Ovary (tissue), 9 donors: ENCODE measurements around the gene VPS8. TPM values are rescaled to one million over a fixed set of nuclear protein-coding genes. Genes with fewer than 3 reads are reported as not detected.

Source experiments
- DNase-seq, 5 donors: peaks; one replicate each; pipeline ENCODE4 v3.0.0-alpha.2; 2019 to 2020
- H3K27ac ChIP-seq, 2 donors: fragments of 200-600 bp; one replicate each; pipeline versions ENCODE4 v1.5.1 to v1.8.0; 2019 to 2022
- H3K27me3 ChIP-seq: fragments of 200-600 bp; one replicate; pipeline ENCODE4 v1.8.0; 2022
- H3K36me3 ChIP-seq: fragments of 200-600 bp; sonication (generic); one replicate; pipeline ENCODE4 v1.5.1; 2019
- H3K4me1 ChIP-seq: one replicate; pipeline ENCODE4 v1.8.1; 2013; ENCODE audit warnings: mild to moderate bottlenecking, moderate library complexity; ENCODE audit not compliant: insufficient read depth
- H3K4me3 ChIP-seq: fragments of 200-600 bp; sonication (generic); one replicate; pipeline ENCODE4 v1.5.1; 2017
- H3K9me3 ChIP-seq, 2 donors: fragments of 200-600 bp in 1 of 2; sonication (generic) in 1 of 2; one replicate each; pipeline versions ENCODE4 v1.5.1 to v1.8.1; 2013 to 2019; ENCODE audit warnings: mild to moderate bottlenecking in 1 of 2, moderate library complexity in 1 of 2
- CTCF ChIP-seq, 3 donors: fragments of 450-650 bp in 2 of 3; fragments of 200-600 bp in 1 of 3; IDR thresholded peaks; one replicate each; pipeline versions ENCODE4 v1.5.1 to v1.8.0; 2016 to 2022; ENCODE audit warnings: antibody characterized with exemption in 3 of 3, mild to moderate bottlenecking in 1 of 3
- EP300 ChIP-seq: sonication (generic); formaldehyde crosslinking; IDR thresholded peaks from one replicate; pipeline ENCODE4 v1.6.1; 2017; ENCODE audit warnings: antibody characterized with exemption
- POLR2A ChIP-seq: fragments of 450-650 bp; IDR thresholded peaks from one replicate; pipeline ENCODE4 v1.6.1; 2017; ENCODE audit warnings: antibody characterized with exemption, mild to moderate bottlenecking, moderate library complexity
- WGBS, 3 donors: extraction: QIAGEN DNeasy Blood & Tissue Kit in 1 of 3; methylation state at CpG; one replicate each; pipeline versions ENCODE4 v1.1.5 to v1.1.7; 2013 to 2017; 5-methylcytosine and 5-hydroxymethylcytosine counted together
- intact Hi-C, 4 donors: fragments of 100-400 bp; cut with DNase I; formaldehyde crosslinking; loops; one replicate each; pipeline versions ENCODE4 v1.11.0 to v1.15.1; 2022 to 2023
- polyA plus RNA-seq, 2 donors: library from polyadenylated mRNA; stranded (reverse); fragments of 200-250 nt in 1 of 2; fragments of 350-450 nt in 1 of 2; fragmentation: Illumina TruSeq in 1 of 2; extraction: RNeasy Lipid Tissue Mini Kit (QIAGEN cat#74804) in 1 of 2; gene quantifications; one replicate each; pipeline ENCODE4 v1.2.3, GENCODE V29; 2013 to 2014
- total RNA-seq, 7 donors: library from RNA; depleted of rRNA in 2 of 7; stranded (reverse); fragments of >200 nt in 2 of 7; fragmentation: NEBNext Ultra II Directional in 3 of 7; extraction: Animal tissue kit (Norgen Biotek cat#: 25700) in 3 of 7; gene quantifications; one replicate each; pipeline versions ENCODE4 v1.1.0 to v1.2.4, GENCODE V29; 2016 to 2023
- donor health status: DM: no; HTN: no; CAD: no; lungs with moderate emphysema.
- donor health status: DM: no; HTN: no; CAD: no.
- donor health status: Bipolar disorder and iron deficiency.
- donor health status: DM: yes; HTN: yes; CAD: no.
- donor health status: DM: no; HTN: no; CAD: no.
- donor health status: DM: yes; HTN: yes; CAD: no.

VPS8 gene
- total and polyA plus RNA-seq, 9 donors, result 15.0 to 58.8 (median 42.7) TPM

GRCh38 chr3:184811034-184811433, 932 bp upstream of the VPS8 start:
- H3K27ac ChIP-seq, result no peak overlapping the region
- intact Hi-C loops, result no loop called here
- no peaks in the 10 kb centered on the region for H3K36me3 ChIP-seq
- no peak for TF ChIP-seq POLR2A
- TF ChIP-seq EP300, result no peak
- TF ChIP-seq CTCF (IDR thresholded peaks at IDR 0.05), result no peak
- WGBS, 3 donors, result 90 to 98% (median 97%) methylated on average over 3 of the region's 3 CpGs
- H3K4me1 ChIP-seq, result peaks cover 5% of the 10 kb centered on the region
- no peak overlapping the region for H3K4me3 ChIP-seq
- no peaks in the 10 kb centered on the region for H3K9me3 ChIP-seq
- DNase-seq, result no peak
- H3K27me3 ChIP-seq, result no peaks in the 10 kb centered on the region

GRCh38 chr3:184811663-184811998, 335 bp upstream of the VPS8 start:
- Histone ChIP-seq H3K4me1 (peaks cover 5% of the 10 kb centered on the region), H3K9me3 (no peaks in the 10 kb centered on the region), H3K36me3 (no peaks in the 10 kb centered on the region), H3K27me3 (no peaks in the 10 kb centered on the region), H3K27ac (no peak overlapping the region), H3K4me3 (peak overlapping the region; percentile 82)
- DNase-seq, result no peak
- 0 to 1% (median 0%) methylated on average over 3 of the region's 3 CpGs for WGBS, 3 donors
- intact Hi-C loops, result no loop called here
- TF ChIP-seq CTCF (IDR thresholded peaks at IDR 0.05) (no peak), POLR2A (no peak), EP300 (no peak)

GRCh38 chr3:184812662-184813042, 686 bp downstream of the VPS8 start:
- no peaks in the 10 kb centered on the region for H3K27me3 ChIP-seq
- H3K27ac ChIP-seq, result no peak overlapping the region
- WGBS, 3 donors, result 2 to 4% (median 3%) methylated on average over 17 of the region's 17 CpGs
- no peaks in the 10 kb centered on the region for H3K36me3 ChIP-seq
- DNase-seq, result peak in 4 of 5 donors; percentile 21 to 50 (median 38)
- peak overlapping the region; percentile 82 for H3K4me3 ChIP-seq
- no peak for TF ChIP-seq EP300
- no peak for TF ChIP-seq CTCF (IDR thresholded peaks at IDR 0.05)
- TF ChIP-seq POLR2A, result no peak
- H3K9me3 ChIP-seq, result no peaks in the 10 kb centered on the region
- H3K4me1 ChIP-seq, result peaks cover 5% of the 10 kb centered on the region
- intact Hi-C loops, result no loop called here

- WGBS, 3 donors, result 82 to 84% (median 84%) methylated on average over 3 of the region's 3 CpGs
- TF ChIP-seq CTCF (IDR thresholded peaks at IDR 0.05) (no peak), POLR2A (no peak), EP300 (no peak)
- Histone ChIP-seq H3K36me3 (no peaks in the 10 kb centered on the region), H3K4me1 (peaks cover 5% of the 10 kb centered on the region), H3K27me3 (no peaks in the 10 kb centered on the region), H3K4me3 (no peak overlapping the region), H3K9me3 (no peaks in the 10 kb centered on the region), H3K27ac (no peak overlapping the region)
- no peak for DNase-seq
- intact Hi-C loops, result no loop called here
Measured at GRCh38 chr3:184813357-184813756, 1.4 kb downstream of the VPS8 start.

GRCh38 chr3:184814214-184814613, 2.2 kb downstream of the VPS8 start:
- Histone ChIP-seq H3K4me3 (no peak overlapping the region), H3K27ac (no peak overlapping the region), H3K27me3 (no peaks in the 10 kb centered on the region), H3K36me3 (no peaks in the 10 kb centered on the region), H3K4me1 (peaks cover 5% of the 10 kb centered on the region), H3K9me3 (no peaks in the 10 kb centered on the region)
- DNase-seq, result no peak
- intact Hi-C loops, result no loop called here
- TF ChIP-seq CTCF (IDR thresholded peaks at IDR 0.05) (no peak), EP300 (no peak), POLR2A (no peak)
